GM12878 (cell line): ENCODE data around the gene ANGEL2. TPM values are rescaled to one million over a fixed set of nuclear protein-coding genes. Genes with fewer than 3 reads are reported as not detected.
A peak's percentile ranks its signal among the peaks of the same experiment; 100 is the strongest.

Experiments used
- ATAC-seq: fragments of 200-7000 bp; cut with Tn5 transposase; 3 replicates; pipeline ENCODE4 v1.9.1; 2020; ENCODE audit warnings: mild to moderate bottlenecking, moderate library complexity
- BruUV-seq: library from RNA; stranded (reverse); fragments of 400-500 nt; replicated peaks from 2 replicates; lab custom pipeline; 2021; lab: Mats Ljungman, UMichigan
- CTCF ChIA-PET: fragments of 300-600 bp; sonication (Branson Sonifier 250); formaldehyde crosslinking; extraction: SDS; loops from one replicate; lab custom pipeline; 2021; ENCODE audit warnings: inconsistent platforms; lab: Yijun Ruan, JAX
- POLR2A ChIA-PET: fragments of 350-600 bp; formaldehyde crosslinking; extraction: SDS; loops from one replicate; lab custom pipeline; 2021; ENCODE audit warnings: inconsistent platforms; lab: Charles Lee
- RAD21 ChIA-PET: fragments of 300-600 bp; sonication (Branson Sonifier 250); formaldehyde crosslinking; loops from one replicate; lab custom pipeline; 2023; ENCODE audit warnings: antibody characterized with exemption; ENCODE audit not compliant: unreplicated experiment; lab: Charles Lee
- SMC1A ChIA-PET: fragments of 300-600 bp; sonication (Branson Sonifier 250); formaldehyde crosslinking; loops from one replicate; lab custom pipeline; 2023; ENCODE audit not compliant: unreplicated experiment, uncharacterized antibody; lab: Charles Lee
- DNase-seq: peaks from one replicate; pipeline ENCODE4 v3.0.0-alpha.2; 2011; ENCODE audit warnings: low read depth, low spot score
- FAIRE-seq: peaks from 3 replicates; lab custom pipeline; 2011; peaks lifted over from hg19 to GRCh38; lab: Jason Lieb, UNC
- H2AFZ ChIP-seq: 2 replicates; pipeline ENCODE4 v1.6.0; 2011; ENCODE audit warnings: low read depth, low read length, control low read depth; ENCODE audit not compliant: control insufficient read depth
- H3K27ac ChIP-seq: 2 replicates; pipeline ENCODE4 v1.5.1; 2011; ENCODE audit warnings: control low read depth; ENCODE audit not compliant: control insufficient read depth, insufficient read depth
- H3K27me3 ChIP-seq, 2 experiments: replicated peaks in 1 of 2; 2 replicates each; pipeline versions ENCODE4 v1.6.0 to v1.6.1; 2011; ENCODE audit warnings: low read length in 1 of 2; ENCODE audit not compliant: control insufficient read depth in 2 of 2, insufficient read depth in 2 of 2
- H3K36me3 ChIP-seq, 2 experiments: 2 replicates each; pipeline ENCODE4 v1.5.1; 2011; ENCODE audit warnings: low read length in 1 of 2; ENCODE audit not compliant: control insufficient read depth in 2 of 2, insufficient read depth in 2 of 2
- H3K4me1 ChIP-seq: 2 replicates; pipeline ENCODE4 v1.6.1; 2011; ENCODE audit warnings: mild to moderate bottlenecking, low read length, moderate library complexity, mixed read lengths; ENCODE audit not compliant: control insufficient read depth, insufficient read depth
- H3K4me2 ChIP-seq: 2 replicates; pipeline ENCODE4 v1.6.0; 2011; ENCODE audit warnings: control low read depth; ENCODE audit not compliant: control insufficient read depth, insufficient read depth
- H3K4me3 ChIP-seq: fragments of 200-600 bp; sonication (generic); 2 replicates; pipeline ENCODE4 v1.5.1; 2016
- H3K79me2 ChIP-seq: 2 replicates; pipeline ENCODE4 v1.6.0; 2011; ENCODE audit warnings: low read length; ENCODE audit not compliant: control insufficient read depth, insufficient read depth
- H3K9ac ChIP-seq: 2 replicates; pipeline ENCODE4 v1.8.0; 2011; ENCODE audit warnings: low read length, control low read depth, mixed read lengths; ENCODE audit not compliant: control insufficient read depth, insufficient read depth
- H3K9me3 ChIP-seq: replicated peaks from 3 replicates; pipeline ENCODE4 v1.5.1; 2011; ENCODE audit warnings: mild to moderate bottlenecking, low read length; ENCODE audit not compliant: control insufficient read depth, insufficient read depth
- H4K20me1 ChIP-seq: 2 replicates; pipeline ENCODE4 v1.6.0; 2011; ENCODE audit not compliant: control insufficient read depth, insufficient read depth
- BCL11A ChIP-seq: IDR thresholded peaks from 2 replicates; pipeline ENCODE4 v1.6.1; 2011; ENCODE audit warnings: low read depth, low read length
- BHLHE40 ChIP-seq, 2 experiments: fragments of 450-650 bp in 1 of 2; IDR thresholded peaks; 2 replicates each; pipeline ENCODE4 v1.6.1; 2011 to 2017; ENCODE audit warnings: low read depth in 2 of 2, borderline replicate concordance in 1 of 2, improper control_type of control experiment in 1 of 2, low read length in 1 of 2, mild to moderate bottlenecking in 1 of 2
- CBX5 ChIP-seq: sonication (generic); IDR thresholded peaks from 2 replicates; pipeline ENCODE4 v1.6.1; 2016; ENCODE audit warnings: low read depth, moderate library complexity, mild to moderate bottlenecking, inconsistent platforms
- HCFC1 ChIP-seq: fragments of 150-350 bp; IDR thresholded peaks from 2 replicates; pipeline ENCODE4 v1.6.1; 2014; ENCODE audit warnings: low read length
- IRF4 ChIP-seq: IDR thresholded peaks from 2 replicates; pipeline ENCODE4 v1.6.1; 2011; ENCODE audit warnings: low read depth, low read length
- LARP7 ChIP-seq: fragments of 450-650 bp; IDR thresholded peaks from 2 replicates; pipeline ENCODE4 v1.6.1; 2017; ENCODE audit warnings: mild to moderate bottlenecking
- MLLT1 ChIP-seq: fragments of 450-650 bp; IDR thresholded peaks from 2 replicates; pipeline ENCODE4 v1.6.1; 2016; ENCODE audit warnings: mild to moderate bottlenecking
- MTA2 ChIP-seq: fragments of 450-650 bp; IDR thresholded peaks from 2 replicates; pipeline ENCODE4 v1.6.1; 2016; ENCODE audit warnings: low read depth, mild to moderate bottlenecking, moderate library complexity
- MTA3 ChIP-seq: IDR thresholded peaks from 2 replicates; pipeline ENCODE4 v1.6.1; 2012; ENCODE audit warnings: low read length, inconsistent platforms, borderline replicate concordance
- NFIC ChIP-seq: IDR thresholded peaks from 2 replicates; pipeline ENCODE4 v1.6.1; 2012; ENCODE audit warnings: low read depth, mild to moderate bottlenecking, inconsistent platforms, low read length, moderate library complexity
- RBBP5 ChIP-seq: fragments of 200-600 bp; sonication (generic); conservative IDR thresholded peaks from 2 replicates; pipeline ENCODE4 v1.6.1; 2016
- SMARCA5 ChIP-seq: fragments of 450-650 bp; IDR thresholded peaks from 2 replicates; pipeline ENCODE4 v1.6.1; 2017; ENCODE audit warnings: mild to moderate bottlenecking
- SPI1 ChIP-seq: IDR thresholded peaks from 2 replicates; pipeline ENCODE4 v1.6.1; 2011; ENCODE audit warnings: low read depth, mild to moderate bottlenecking, low read length, moderate library complexity, borderline replicate concordance; ENCODE audit not compliant: insufficient read depth
- SRF ChIP-seq, 2 experiments: IDR thresholded peaks; 2 replicates each; pipeline ENCODE4 v1.6.1; 2011; ENCODE audit warnings: low read depth in 2 of 2, low read length in 2 of 2, mild to moderate bottlenecking in 1 of 2, moderate library complexity in 1 of 2
- TAF1 ChIP-seq: IDR thresholded peaks from 2 replicates; pipeline ENCODE4 v1.6.1; 2011; ENCODE audit warnings: mild to moderate bottlenecking, low read depth, low read length, borderline replicate concordance
- ZBTB4 ChIP-seq: fragments of 450-650 bp; formaldehyde crosslinking; IDR thresholded peaks from 2 replicates; pipeline ENCODE4 v1.4.0; 2022; ENCODE audit warnings: mild to moderate bottlenecking, moderate library complexity
- WGBS: methylation state at CpG from one replicate; pipeline ENCODE4 v1.1.6; 2016; ENCODE audit warnings: low lambda C conversion rate; ENCODE audit not compliant: insufficient replicate concordance, insufficient coverage; ENCODE audit errors: missing lambda C conversion rate; 5-methylcytosine and 5-hydroxymethylcytosine counted together
- in situ Hi-C: fragments of 300-500 bp; cut with MboI; formaldehyde crosslinking; loops from 9 replicates; pipeline ENCODE4 v1.14.3; 2018; ENCODE audit warnings: mixed read lengths
- intact Hi-C: fragments of 100-400 bp; cut with micrococcal nuclease; formaldehyde crosslinking; loops from one replicate; pipeline ENCODE4 v1.14.2; 2022; ENCODE audit not compliant: unreplicated experiment
- polyA plus RNA-seq, 11 experiments: library from polyadenylated mRNA; depleted of rRNA in 4 of 11; unstranded in 6 of 11; stranded (reverse) in 5 of 11; fragments of >200 nt; fragmentation: Nextera tagmentation in 4 of 11; fragmentation: Illumina TruSeq in 1 of 11; extraction: Ambion mirVana in 4 of 11; extraction: Trizol in 1 of 11; gene quantifications; 1 replicate in 1 of 11; 2 replicates in 10 of 11; pipeline versions ENCODE4 v1.2.1 to v1.2.3, GENCODE V29; 2011 to 2016; ENCODE audit warnings: inconsistent platforms in 2 of 11, missing spikeins in 2 of 11, low read depth in 1 of 11
- total RNA-seq, 4 experiments: library from RNA; depleted of rRNA in 3 of 4; stranded (reverse); fragments of >200 nt in 3 of 4; fragmentation: Illumina TruSeq in 1 of 4; extraction: Trizol in 1 of 4; gene quantifications; 2 replicates each; pipeline versions ENCODE4 v1.2.1 to v1.2.3, GENCODE V29; 2013 to 2021

The ANGEL2 gene
- total and polyA plus RNA-seq, 10 of the 15 experiments (the other 5 are each of a cell fraction or from before 2014, with no cell fraction given) = 6.3 to 53.9 (median 30.7) TPM

DNA sequence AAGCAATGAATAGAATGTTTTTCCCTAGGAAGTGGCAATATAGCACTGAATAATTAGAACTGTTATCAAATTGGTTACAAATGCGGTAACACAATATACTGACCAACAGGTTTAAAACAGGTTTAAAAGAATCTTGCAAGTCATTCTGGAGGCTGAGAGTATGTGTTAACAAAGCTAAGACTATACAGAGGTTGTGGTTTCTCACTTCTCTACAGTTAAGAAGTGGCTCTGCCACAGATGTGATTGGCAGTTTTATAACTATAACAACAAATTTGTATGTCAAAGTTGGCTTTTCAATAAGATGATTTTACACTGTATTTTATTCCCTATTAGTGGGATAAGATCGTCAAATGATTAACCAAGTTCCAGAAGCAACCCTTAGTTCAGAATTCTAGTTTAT is 7.1 kb downstream of the ANGEL2 start (continued):
- TF ChIP-seq MLLT1 = 0 out of 2 replicates have a peak, but pooled peaks have one; percentile 36
- TF ChIP-seq SMARCA5 = no peak
- TF ChIP-seq SPI1 = peak; percentile 81
- peak; percentile 70; the same call in 1 of the 2 replicates for TF ChIP-seq MTA2

DNA sequence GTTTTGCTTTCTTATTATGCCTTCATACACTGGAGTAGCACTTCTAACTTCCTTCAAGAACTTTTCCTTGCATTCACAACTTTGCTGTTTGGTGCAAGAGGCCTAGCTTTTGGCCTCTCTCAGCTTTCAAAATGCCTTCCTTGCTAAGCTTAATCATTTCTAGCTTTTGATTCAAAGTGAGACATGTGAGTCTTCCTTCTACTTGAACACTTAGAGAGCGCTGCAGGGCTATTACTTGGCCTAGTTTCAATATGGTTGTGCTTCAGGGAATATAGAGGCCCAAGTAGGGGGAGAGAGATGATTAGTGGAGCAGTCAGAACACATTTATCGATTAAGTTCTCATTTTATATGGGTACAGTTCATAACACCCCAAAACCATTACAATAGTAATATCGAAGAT is 12.4 kb downstream of the ANGEL2 start:
- RAD21 ChIA-PET = interaction anchor here (0.8 to 2.4 kb wide), 6 partner anchors 8 to 188 kb away, joined by 3 to 8 read pairs (median 4); no protein-coding TSS in a partner anchor
- Histone ChIP-seq H3K4me3 (no peak overlapping the region), H3K4me2 (no peak overlapping the region), H3K4me1 (no peaks in the 10 kb centered on the region), H3K36me3 (peaks cover 0 to 10% of the 10 kb centered on the region in 2 experiments; a peak in 2 of 4 replicates), H2AFZ (no peak overlapping the region), H4K20me1 (no peaks in the 10 kb centered on the region), H3K9me3 (no peaks in the 10 kb centered on the region), H3K79me2 (no peaks in the 10 kb centered on the region), H3K27me3 (no peaks in the 10 kb centered on the region), H3K9ac (no peak overlapping the region), H3K27ac (peak overlapping the region; percentile 22; the same call in 1 of the 2 replicates)
- peak; percentile 44 for FAIRE-seq
- in situ Hi-C loops (no loop called here), intact Hi-C loops (no loop called here)
- no peak for DNase-seq
- POLR2A ChIA-PET = interaction anchor here (0.6 to 1.7 kb wide), 4 partner anchors 9 to 259 kb away, joined by 3 to 5 read pairs (median 4); no protein-coding TSS in a partner anchor
- BruUV-seq = no TSS peak
- CTCF ChIA-PET = interaction anchor here (0.9 to 5.4 kb wide), 13 partner anchors 8 to 547 kb away, joined by 3 to 38 read pairs (median 4); partner anchors contain the start of gene FLVCR1
- peak; percentile 88 for ATAC-seq
- 3% methylated on average over 3 of the region's 3 CpGs for WGBS
- SMC1A ChIA-PET = interaction anchor here (0.6 to 2.4 kb wide), 18 partner anchors 7 to 336 kb away, joined by 3 to 13 read pairs (median 3); no protein-coding TSS in a partner anchor
- no peak for TF ChIP-seq ZBTB4 (CRISPR knock-in tag)
- peak in 1 of 2 experiments; percentile 40; a peak in 3 of 4 replicates for TF ChIP-seq BHLHE40 (IDR thresholded peaks at IDR 0.05; ENCODE audit: borderline replicate concordance in 1 of 2, low read depth in 2 of 2, low read length in 1 of 2)
- no peak for TF ChIP-seq SPI1
- no peak for TF ChIP-seq LARP7
- TF ChIP-seq BCL11A = peak; percentile 24; the same call in 1 of the 2 replicates
- no peak for TF ChIP-seq MTA3
- TF ChIP-seq IRF4 = peak; percentile 69; the same call in 1 of the 2 replicates
- TF ChIP-seq CBX5 = no peak
- no peak for TF ChIP-seq SRF (IDR thresholded peaks at IDR 0.05; ENCODE audit: low read depth in 2 of 2, low read length in 2 of 2)
- peak; percentile 34; the same call in 1 of the 2 replicates for TF ChIP-seq NFIC
- TF ChIP-seq RBBP5 = no peak
- TF ChIP-seq TAF1 = no peak
- TF ChIP-seq HCFC1 = no peak
